Loucy (cell line): ENCODE results near the gene PIK3CD.

Experiments
- H2AFZ ChIP-seq: fragments of 200-600 bp; sonication (generic); 2 replicates; pipeline ENCODE4 v1.6.0; 2016; ENCODE audit warnings: antibody characterized with exemption, mild to moderate bottlenecking, low read length, moderate library complexity
- H3F3A ChIP-seq: fragments of 200-600 bp; 2 replicates; pipeline ENCODE4 v1.6.0; 2016; ENCODE audit warnings: antibody characterized with exemption, low read depth, mild to moderate bottlenecking
- H3K27me3 ChIP-seq: fragments of 200-600 bp; sonication (generic); 2 replicates; pipeline ENCODE4 v1.6.1; 2014; ENCODE audit warnings: low read length, mild to moderate bottlenecking; ENCODE audit not compliant: insufficient read depth, poor library complexity, severe bottlenecking
- H3K36me3 ChIP-seq: fragments of 200-600 bp; sonication (generic); 2 replicates; pipeline ENCODE4 v1.6.1; 2016; ENCODE audit warnings: low read length; ENCODE audit not compliant: insufficient read depth
- H3K4me1 ChIP-seq: fragments of 200-600 bp; sonication (generic); 2 replicates; pipeline ENCODE4 v1.5.1; 2014; ENCODE audit warnings: low read length, mild to moderate bottlenecking; ENCODE audit not compliant: insufficient read depth, poor library complexity, severe bottlenecking
- H3K4me2 ChIP-seq: fragments of 200-600 bp; sonication (generic); 2 replicates; pipeline ENCODE4 v1.6.0; 2014; ENCODE audit warnings: antibody characterized with exemption, low read length, low read depth, mild to moderate bottlenecking; ENCODE audit not compliant: poor library complexity, severe bottlenecking
- H3K4me3 ChIP-seq: fragments of 200-600 bp; sonication (generic); 2 replicates; pipeline ENCODE4 v1.5.1; 2014; ENCODE audit warnings: low read length, mild to moderate bottlenecking, mixed read lengths; ENCODE audit not compliant: poor library complexity, severe bottlenecking
- H3K79me2 ChIP-seq: fragments of 200-600 bp; sonication (generic); 2 replicates; pipeline ENCODE4 v1.6.1; 2014; ENCODE audit warnings: low read length; ENCODE audit not compliant: insufficient read depth
- H3K9ac ChIP-seq: fragments of 200-600 bp; sonication (generic); 2 replicates; pipeline ENCODE4 v1.6.0; 2014; ENCODE audit warnings: mild to moderate bottlenecking, low read depth, low read length, moderate library complexity; ENCODE audit not compliant: poor library complexity, severe bottlenecking
- H3K9me2 ChIP-seq: fragments of 200-600 bp; sonication (generic); replicated peaks from 2 replicates; pipeline ENCODE4 v1.6.1; 2016; ENCODE audit warnings: low read depth, low read length, mixed read lengths
- H3K9me3 ChIP-seq: fragments of 200-600 bp; sonication (generic); 2 replicates; pipeline ENCODE4 v1.6.1; 2014; ENCODE audit warnings: mild to moderate bottlenecking, antibody characterized with exemption, low read length, low read depth; ENCODE audit not compliant: insufficient read depth
- H4K20me1 ChIP-seq: fragments of 200-600 bp; sonication (generic); 2 replicates; pipeline ENCODE4 v1.6.0; 2014; ENCODE audit warnings: antibody characterized with exemption, low read length, mild to moderate bottlenecking; ENCODE audit not compliant: insufficient read depth, poor library complexity, severe bottlenecking
- CTCF ChIP-seq: fragments of 200-600 bp; sonication (generic); conservative IDR thresholded peaks from 2 replicates; pipeline ENCODE4 v1.5.1; 2014; ENCODE audit warnings: mild to moderate bottlenecking, antibody characterized with exemption, low read length
- EZH2phosphoT487 ChIP-seq: fragments of 200-600 bp; IDR thresholded peaks from 2 replicates; pipeline ENCODE4 v1.6.1; 2018; ENCODE audit warnings: antibody characterized with exemption, mild to moderate bottlenecking, moderate library complexity, borderline replicate concordance

The PIK3CD gene

GRCh38 chr1:9657521-9658032 is 6.0 kb downstream of the PIK3CD start:
- H3K4me2 ChIP-seq = no peak overlapping the region
- no peak overlapping the region for H3K9ac ChIP-seq

DNA sequence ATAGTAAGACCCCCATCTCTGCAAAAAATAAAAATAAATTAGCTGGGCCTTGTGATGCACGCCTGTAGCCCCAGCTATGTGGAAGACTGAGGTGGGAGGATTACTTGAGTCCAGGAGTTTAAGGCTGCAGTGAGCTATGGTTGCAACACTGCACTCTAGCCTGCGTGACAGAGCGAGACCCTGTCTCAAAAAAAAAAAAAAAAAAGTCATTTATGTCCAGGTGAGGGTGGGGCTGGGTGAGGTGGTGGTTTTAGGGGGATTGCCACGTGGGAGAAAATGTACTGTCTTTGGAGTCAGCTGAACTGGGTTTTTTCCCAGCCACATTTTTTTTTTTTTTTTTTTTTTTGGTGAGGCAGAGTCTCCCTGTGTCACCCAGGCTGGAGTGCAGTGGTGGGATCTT is 6.7 kb downstream of the PIK3CD start:
- Histone ChIP-seq H4K20me1 (no peaks in the 10 kb centered on the region), H3K4me2 (no peak overlapping the region), H3K9me2 (no peaks in the 10 kb centered on the region), H3K9ac (no peak overlapping the region), H3K4me3 (no peak overlapping the region), H3K27me3 (no peaks in the 10 kb centered on the region), H3K4me1 (no peaks in the 10 kb centered on the region), H3F3A (no peaks in the 10 kb centered on the region), H3K9me3 (no peaks in the 10 kb centered on the region), H3K36me3 (no peaks in the 10 kb centered on the region), H2AFZ (no peak overlapping the region), H3K79me2 (no peaks in the 10 kb centered on the region)
- TF ChIP-seq EZH2phosphoT487 (no peak), CTCF (no peak)

More at GRCh38 chr1:9657521-9658032, 6.0 kb downstream of the PIK3CD start:
- Histone ChIP-seq H3K9me3 (no peaks in the 10 kb centered on the region), H3K9me2 (no peaks in the 10 kb centered on the region), H4K20me1 (no peaks in the 10 kb centered on the region), H3K79me2 (no peaks in the 10 kb centered on the region), H3K4me3 (no peak overlapping the region), H3K27me3 (peaks cover 4% of the 10 kb centered on the region), H3K36me3 (no peaks in the 10 kb centered on the region), H2AFZ (no peak overlapping the region), H3K4me1 (no peaks in the 10 kb centered on the region), H3F3A (no peaks in the 10 kb centered on the region)
- no peak for TF ChIP-seq CTCF
- TF ChIP-seq EZH2phosphoT487 = no peak

DNA sequence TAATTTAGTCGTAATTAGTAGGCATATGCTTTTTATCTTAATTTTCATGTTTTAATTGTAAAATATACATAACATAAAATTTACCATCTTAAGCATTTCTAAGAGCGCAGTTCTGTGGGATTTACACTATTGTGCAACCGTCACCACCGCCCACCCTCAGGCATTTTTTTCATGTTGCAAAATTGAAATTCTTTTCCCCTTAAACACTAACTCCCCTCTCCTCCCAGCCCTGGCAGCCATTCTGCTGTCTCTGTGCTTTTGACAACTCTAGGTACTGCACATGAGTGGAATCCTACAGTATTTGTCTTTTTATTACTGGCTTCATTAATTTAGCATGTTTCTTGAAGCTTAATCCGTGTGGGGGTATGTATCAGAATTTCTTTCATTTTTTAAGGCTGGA is 7.8 kb downstream of the PIK3CD start:
- no peak overlapping the region for H3K4me3 ChIP-seq
- H3K36me3 ChIP-seq = no peaks in the 10 kb centered on the region
- TF ChIP-seq EZH2phosphoT487 = no peak
- no peak for TF ChIP-seq CTCF
- no peaks in the 10 kb centered on the region for H3K9me3 ChIP-seq
- H3K27me3 ChIP-seq = no peaks in the 10 kb centered on the region
- no peaks in the 10 kb centered on the region for H3K4me1 ChIP-seq
- no peaks in the 10 kb centered on the region for H4K20me1 ChIP-seq
- no peaks in the 10 kb centered on the region for H3K9me2 ChIP-seq
- H3K9ac ChIP-seq = no peak overlapping the region
- H3K79me2 ChIP-seq = no peaks in the 10 kb centered on the region
- no peak overlapping the region for H3K4me2 ChIP-seq
- H2AFZ ChIP-seq = no peak overlapping the region
- H3F3A ChIP-seq = no peaks in the 10 kb centered on the region
